GM12801 (cell line): ENCODE measurements around the gene LYRM4.

ENCODE experiments used
- TF ChIP-seq, protein P1 (sequence below): IDR thresholded peaks from one replicate; pipeline ENCODE4 v1.5.1; 2011; ENCODE audit warnings: control low read depth; ENCODE audit not compliant: insufficient read length; ENCODE audit errors: extremely low read depth

LYRM4 gene

DNA sequence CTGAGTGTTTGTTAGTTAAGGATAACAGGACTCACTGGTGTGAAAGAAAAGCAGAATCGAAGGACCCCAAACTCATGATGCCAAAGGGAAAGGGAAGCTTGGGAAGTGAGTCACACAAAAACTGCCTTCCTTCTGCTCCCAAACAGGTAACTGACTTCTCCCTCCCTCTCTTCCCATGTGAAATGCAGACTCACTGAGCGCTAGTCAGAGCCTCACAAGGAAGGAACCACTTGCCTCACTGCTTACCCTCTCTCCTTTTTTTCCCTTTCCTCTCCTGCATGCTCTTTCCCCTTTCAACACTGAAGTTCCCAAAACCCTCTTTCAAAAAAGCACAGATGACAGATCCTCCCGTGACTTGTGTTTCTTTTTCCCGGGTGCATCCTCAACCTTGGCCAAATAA lies 56.4 kb downstream of the LYRM4 start:
- TF ChIP-seq, protein P1, sequence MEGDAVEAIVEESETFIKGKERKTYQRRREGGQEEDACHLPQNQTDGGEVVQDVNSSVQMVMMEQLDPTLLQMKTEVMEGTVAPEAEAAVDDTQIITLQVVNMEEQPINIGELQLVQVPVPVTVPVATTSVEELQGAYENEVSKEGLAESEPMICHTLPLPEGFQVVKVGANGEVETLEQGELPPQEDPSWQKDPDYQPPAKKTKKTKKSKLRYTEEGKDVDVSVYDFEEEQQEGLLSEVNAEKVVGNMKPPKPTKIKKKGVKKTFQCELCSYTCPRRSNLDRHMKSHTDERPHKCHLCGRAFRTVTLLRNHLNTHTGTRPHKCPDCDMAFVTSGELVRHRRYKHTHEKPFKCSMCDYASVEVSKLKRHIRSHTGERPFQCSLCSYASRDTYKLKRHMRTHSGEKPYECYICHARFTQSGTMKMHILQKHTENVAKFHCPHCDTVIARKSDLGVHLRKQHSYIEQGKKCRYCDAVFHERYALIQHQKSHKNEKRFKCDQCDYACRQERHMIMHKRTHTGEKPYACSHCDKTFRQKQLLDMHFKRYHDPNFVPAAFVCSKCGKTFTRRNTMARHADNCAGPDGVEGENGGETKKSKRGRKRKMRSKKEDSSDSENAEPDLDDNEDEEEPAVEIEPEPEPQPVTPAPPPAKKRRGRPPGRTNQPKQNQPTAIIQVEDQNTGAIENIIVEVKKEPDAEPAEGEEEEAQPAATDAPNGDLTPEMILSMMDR = no peak

DNA sequence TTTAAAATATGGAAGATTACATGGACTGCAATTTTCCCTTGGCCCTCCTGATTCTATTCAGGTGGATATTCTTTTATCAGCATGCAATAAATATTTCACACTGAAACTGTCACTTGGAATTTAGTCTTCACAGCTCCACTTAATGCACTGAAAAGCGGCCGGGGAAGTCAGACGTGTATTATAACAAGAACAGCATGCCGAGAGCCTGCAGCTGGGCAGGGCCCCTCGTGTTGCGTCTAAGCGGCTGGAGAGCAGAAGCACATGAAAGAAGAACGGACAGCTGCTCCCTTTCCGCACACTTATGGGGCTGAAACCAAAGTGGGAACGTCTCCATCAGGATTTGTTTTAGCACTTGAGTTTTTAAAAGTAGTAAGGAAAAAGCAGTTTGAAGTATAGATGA lies 57.2 kb downstream of the LYRM4 start:
- TF ChIP-seq, protein P1 = no peak

DNA sequence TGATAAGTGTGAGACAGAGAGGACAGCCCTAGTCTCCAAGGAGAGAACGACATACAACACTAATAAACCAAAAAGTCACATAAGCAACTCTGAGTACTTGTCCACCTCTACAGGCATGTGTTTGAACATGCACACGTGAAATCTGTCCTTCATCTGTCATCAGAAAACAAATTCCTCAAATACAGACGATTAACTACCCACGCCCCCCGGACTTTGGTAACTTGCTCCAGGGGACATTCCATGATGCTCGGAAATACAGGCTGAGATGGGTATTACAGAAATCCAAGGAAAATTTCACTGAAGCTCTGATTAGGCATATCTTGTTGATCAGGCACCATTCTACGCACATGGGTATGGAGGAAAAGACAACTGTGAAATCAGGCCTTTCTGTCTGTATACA lies 57.8 kb downstream of the LYRM4 start:
- TF ChIP-seq, protein P1 = no peak

DNA sequence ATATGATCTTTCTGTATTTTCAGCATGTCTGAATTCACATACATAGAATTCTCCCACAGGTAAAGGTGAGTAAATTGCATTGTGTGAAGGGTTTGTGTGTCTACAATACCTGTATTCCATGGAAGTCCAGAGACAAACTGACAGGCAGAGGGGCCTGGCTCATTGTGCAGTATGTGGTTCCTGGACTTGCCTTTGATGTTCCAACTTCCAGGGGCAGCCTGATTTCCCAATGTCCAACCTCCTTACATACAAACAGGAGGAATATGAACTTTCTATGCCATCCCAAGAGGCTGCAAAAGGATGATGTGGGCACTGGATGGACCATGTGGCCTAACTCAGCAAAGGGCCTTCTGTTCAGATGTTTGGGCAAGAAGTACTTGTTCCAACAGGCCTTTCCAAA lies 58.5 kb downstream of the LYRM4 start:
- TF ChIP-seq, protein P1 = no peak

DNA sequence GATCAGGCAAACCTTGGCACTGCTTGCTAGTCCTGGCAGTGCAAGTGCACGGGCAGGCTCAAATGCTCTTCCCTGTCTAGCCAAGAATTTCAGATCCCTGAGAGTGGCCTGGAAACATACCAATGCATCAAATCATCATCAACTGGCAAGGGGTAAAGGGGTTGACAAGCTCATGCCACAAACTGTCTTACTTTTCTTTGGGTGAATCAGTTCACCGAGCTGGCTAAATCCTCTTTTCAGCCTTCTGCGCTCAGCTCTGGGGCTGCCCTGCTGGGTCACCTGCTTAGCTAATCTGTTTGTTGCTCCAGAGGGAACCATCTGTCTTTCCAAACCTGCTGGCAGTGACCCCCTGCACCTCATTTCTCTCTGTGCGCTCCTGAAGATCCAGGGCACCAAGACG lies 59.5 kb downstream of the LYRM4 start:
- TF ChIP-seq, protein P1 = no peak

DNA sequence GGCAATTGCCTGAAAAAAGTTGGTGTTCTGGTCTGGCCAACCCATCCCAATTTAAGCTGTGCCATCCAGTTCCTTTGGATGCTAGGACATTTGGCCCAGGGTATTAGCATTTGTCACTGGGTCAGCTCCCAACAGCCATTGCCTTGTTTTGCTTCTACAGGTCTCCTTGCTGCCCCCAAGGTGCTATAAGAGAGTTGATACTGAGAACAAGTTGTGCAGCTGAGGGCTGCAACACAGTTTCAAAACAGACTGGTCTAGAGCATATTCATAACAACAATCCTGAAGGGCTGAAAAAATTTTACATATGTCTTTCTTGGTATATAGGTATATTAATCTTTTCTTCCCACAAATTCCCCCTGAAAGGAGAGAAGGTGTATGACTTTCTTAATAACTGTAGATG lies 61.0 kb downstream of the LYRM4 start:
- TF ChIP-seq, protein P1 = no peak

DNA sequence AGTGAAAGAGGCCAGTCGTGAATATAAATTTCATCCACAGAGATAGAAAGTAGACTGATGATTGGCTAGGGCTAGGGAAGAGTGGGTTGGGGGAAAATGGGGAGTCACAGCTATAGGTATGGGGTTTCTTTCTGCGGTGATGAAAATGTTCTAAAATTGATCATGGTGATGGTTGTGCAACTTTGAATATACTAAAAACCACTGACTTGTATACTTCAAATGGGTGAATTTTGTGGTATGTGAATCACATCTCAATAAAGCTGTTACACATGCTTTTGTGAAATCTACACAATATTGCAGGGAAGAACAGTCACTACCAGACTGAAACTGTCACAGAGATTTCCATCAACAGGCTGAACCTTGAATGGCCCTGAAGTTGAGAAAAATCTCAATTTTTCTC lies 61.5 kb downstream of the LYRM4 start:
- TF ChIP-seq, protein P1 = no peak

DNA sequence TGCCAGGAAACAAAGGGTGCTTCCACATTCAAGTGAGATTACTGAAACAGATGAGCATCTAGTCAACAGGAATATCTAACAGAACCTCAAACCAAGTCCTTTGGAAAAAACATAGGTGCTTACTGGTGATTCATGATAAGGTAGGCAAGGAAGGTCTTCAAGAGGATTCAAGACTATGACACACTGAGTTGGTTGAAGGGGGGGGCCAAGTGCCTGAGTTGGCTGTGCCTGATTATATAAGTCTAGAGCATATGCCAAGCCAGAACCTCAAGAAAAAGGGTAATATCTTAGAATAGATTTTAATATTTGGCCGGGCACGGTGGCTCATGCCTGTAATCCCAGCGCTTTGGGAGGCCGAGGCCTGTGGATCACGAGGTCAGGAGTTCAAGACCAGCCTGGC lies 63.7 kb downstream of the LYRM4 start:
- TF ChIP-seq, protein P1 = no peak
